ENCODE data around the gene CREB3L4. TPM values are rescaled to one million over a fixed set of nuclear protein-coding genes. Genes with fewer than 3 reads are reported as not detected.

CREB3L4 gene
- total RNA-seq, 1 experiment from 2014 or later = 9.6 TPM

DNA sequence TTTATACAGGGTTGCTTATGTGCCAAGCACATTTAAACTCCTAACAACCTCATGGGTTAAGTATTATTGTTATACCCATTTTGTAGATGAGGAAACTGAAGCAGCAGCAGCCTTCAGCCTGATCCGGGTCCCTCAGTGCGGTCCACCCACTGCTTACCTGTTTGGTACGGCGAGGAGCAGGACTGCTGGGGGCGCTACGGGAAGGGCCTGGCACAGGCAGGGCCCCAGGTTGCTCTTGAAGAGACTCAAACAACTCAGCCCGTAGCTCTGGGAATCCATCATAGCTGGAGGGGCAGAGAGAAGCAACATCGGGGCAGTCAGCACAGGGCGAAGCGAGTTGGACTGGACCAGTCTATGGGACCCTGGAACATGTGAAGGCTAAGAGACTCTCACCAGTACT lies 30.4 kb upstream of the CREB3L4 start:
- no peak for DNase-seq (ENCODE audit: low spot score)

DNA sequence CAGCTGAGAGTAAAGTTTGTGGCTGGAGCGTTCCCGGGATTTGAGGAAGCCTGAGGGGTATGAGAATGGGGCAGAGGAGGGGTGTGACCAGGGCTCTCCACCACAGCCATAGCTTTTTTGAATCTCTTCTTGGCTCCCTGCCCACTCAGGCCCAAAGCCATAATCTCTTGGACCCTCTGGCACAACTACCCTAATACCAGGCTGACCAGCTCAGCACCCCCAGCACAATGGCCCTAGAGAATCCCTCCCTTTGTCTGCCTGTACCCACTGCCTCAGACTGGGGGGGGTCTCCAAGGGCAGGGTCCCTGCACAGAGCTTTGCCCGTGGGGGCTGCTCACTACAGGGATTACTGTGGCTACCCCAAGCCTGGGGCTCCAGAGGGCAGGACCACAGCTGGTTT lies 28.7 kb upstream of the CREB3L4 start:
- no peak for DNase-seq (ENCODE audit: low spot score)

DNA sequence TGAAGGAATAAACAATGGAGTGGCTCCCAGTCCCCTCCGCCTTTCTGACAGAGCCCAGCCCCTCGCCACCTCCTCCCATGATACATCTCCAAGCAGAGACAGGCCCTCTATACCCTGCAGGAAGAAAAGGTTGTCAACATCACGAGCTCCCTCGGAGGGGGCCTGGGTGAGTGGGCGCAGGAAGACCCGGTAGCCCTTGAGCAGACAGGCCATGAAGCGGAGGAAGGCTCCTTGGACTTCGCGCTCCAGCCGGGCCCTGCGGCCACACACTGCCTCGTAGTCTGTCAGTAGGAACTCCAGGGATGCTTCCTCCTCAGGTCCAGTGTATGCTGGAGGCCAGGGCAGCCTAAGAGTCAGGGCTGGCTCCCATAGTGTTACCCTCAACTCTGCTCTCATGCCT lies 28.2 kb upstream of the CREB3L4 start:
- DNase-seq (ENCODE audit: low spot score) = no peak

DNA sequence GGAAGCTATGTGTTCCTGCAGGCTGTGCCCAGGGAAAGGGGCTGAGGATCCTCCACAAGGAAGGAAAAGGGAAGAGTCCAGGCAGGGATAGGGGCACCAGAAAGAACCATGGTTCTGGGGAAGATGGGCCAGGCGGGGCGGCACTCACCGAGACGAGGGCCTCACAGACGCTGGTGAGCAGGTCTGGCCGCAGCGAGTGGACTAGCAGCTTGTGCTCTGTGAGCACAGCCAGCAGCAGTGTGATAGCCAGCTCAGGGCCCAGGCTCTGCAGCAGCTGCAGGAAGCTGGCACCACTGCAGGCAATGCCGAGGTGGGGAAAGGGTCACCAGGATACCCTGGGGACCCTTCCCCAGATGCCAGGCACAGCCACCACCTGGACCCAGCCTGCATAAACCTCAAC lies 26.9 kb upstream of the CREB3L4 start:
- no peak for DNase-seq (ENCODE audit: low spot score)

DNA sequence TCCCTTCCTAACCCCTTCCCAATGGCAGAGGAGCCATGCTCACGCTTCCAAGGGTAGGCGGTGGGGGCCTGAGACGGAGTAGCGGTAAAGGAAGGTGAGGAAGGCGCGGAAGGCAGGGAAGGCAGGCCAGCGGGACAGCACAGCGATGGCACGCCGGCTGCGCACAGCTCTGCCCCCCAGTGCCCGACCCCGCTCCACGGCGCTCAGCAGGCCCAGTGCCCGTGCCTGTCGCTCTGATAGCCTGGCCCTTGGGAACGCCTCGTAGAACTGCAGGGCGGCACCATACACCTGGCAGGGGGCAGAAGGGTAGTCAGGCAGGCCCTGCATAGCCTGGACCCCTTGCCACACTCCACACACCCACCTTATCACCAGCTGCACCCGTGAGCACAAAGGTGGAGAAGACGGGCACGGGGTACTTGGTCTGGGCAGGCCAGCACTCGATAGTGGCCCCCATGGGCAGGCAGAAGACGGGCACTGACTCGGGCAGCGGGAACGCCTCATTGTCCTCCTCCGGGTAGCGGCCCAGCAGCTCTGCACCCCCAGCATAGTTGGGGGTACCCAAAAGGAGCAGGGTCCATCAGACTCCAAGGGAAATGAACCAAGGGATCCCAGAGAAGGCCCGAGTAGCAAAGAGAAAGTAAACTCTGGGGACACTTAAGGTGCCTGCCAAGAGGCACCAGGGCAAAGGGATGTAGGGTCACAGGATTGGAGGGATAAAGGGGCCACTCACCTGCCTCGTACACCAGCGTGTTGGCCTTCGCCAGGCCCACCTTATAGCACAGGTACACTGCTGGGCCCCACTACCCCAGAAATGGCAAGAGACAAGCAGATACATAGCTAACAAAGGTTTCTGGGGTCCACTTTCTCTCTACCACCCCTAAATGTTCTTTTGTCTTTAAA lies 25.6 kb upstream of the CREB3L4 start:
- DNase-seq (ENCODE audit: low spot score) = no peak

DNA sequence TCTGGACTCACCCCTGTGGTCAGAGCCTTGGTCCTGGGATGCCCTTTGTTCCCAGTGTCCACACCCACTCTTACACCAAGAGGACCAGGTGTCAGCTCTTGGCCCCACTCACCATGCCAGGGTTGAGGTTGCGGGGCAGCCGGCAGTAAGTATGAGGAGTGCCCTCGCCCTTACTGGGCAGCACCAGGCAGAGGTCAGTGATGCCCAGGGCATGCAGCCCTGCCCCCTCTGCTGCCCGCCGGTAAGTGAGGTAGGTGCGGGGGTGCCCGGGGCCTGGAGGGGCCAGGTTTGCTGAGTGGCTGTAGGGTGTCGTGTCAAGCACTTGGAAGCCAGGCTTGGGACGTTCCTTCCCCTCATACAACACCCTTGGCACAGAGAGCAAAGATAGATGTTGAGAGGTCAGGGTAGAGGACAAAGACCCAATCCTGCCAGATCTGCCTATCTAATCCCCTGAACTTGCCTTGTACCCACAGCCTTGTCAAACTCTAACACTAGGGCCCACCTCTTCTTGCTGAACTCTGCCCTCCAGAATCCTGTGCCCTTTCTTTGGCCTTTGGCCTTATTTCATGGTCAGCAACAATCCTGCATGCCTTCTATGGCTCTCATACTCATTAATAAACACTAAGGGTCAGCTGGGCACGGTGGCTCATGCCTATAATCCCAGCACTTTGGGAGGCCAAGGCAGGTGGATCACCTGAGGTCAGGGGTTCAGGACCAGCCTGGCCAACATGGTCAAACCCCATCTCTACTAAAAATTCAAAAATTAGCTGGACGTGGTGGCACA lies 24.7 kb upstream of the CREB3L4 start:
- DNase-seq (ENCODE audit: low spot score) = no peak

DNA sequence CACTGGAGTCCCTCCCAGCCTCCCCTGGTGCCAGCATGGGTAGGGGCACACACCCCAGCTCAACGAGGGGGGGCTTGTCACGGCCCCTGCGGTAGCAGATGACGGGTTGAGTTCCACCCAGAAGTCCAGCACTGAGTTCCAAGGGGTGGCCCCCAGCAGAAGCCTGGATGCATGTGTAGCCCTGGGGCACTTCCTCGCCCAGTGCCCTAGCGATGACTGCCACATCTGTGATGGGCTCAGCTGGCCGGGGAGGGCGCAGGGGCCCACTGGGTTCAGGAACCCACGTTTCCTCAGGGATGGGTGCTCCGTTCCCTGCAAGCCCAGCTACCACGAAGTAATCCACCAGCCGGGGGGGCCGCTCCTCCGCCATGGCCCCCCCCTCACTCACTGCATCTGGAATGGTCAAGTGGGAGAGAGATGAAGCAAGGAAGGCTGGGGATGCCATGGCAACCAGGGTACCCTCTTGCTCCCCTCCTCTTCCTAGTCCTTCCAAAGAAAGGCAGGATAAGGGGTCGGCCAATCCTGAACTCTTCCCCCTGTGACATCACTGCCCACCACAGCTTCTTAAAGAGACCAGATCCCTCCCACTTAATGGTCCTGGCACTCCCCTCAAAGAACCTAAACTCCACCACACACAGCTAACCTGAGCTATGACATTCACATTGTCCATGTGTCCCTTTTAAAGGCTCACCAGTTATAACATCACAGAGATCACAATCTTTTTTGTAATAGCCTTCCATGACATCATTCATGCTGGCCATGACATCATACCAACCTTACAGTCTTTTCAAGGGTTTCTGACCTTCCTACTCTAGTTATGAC lies 23.5 kb upstream of the CREB3L4 start:
- no peak for DNase-seq (ENCODE audit: low spot score)

DNA sequence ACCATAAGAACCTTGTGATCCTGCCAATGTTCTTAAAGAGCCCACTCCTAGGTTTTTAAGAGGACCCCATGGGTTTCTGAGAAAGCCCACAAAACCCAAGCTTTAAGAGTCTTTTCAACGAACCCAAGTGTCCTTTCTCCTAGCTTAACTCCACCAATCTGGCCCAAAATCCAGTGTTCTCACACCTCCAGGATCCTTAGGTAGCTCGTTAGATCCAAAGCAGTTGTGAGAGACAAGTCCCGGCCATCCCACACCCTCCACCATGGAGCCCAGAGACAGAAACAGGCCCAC lies 22.9 kb upstream of the CREB3L4 start:
- no peak for DNase-seq (ENCODE audit: low spot score)

DNA sequence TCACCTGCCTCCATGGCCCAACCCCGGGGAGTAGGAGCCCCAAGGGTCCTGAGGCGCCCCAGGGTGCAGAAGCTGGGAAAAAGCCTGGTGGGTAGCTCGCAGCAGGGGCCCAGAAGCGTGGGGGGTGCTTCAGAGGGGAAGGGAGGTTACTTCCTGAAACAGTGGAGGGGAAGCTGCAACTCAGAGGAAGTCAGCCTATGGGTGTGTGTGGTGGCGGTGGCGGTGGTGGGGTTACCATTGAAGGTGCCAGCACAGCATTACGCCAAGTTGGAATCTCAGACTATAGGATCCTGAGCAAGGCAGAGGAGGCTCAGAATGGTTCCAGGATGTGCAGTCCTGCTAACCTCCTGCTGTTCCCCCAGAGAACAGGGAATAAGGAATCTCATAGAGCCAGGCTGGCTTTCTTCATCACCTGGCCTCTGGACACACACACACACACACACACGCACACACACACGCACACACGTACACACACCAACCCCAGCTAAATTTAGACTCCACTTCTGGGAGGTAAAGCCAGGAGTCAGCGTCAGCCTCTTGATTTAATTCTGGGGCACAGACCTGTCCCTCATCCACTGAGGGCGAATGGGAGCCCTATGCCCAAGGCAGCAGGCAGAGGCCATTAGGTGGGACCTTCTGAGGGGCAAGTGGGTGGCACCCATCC lies 22.4 kb upstream of the CREB3L4 start:
- DNase-seq (ENCODE audit: low spot score) = no peak

DNA sequence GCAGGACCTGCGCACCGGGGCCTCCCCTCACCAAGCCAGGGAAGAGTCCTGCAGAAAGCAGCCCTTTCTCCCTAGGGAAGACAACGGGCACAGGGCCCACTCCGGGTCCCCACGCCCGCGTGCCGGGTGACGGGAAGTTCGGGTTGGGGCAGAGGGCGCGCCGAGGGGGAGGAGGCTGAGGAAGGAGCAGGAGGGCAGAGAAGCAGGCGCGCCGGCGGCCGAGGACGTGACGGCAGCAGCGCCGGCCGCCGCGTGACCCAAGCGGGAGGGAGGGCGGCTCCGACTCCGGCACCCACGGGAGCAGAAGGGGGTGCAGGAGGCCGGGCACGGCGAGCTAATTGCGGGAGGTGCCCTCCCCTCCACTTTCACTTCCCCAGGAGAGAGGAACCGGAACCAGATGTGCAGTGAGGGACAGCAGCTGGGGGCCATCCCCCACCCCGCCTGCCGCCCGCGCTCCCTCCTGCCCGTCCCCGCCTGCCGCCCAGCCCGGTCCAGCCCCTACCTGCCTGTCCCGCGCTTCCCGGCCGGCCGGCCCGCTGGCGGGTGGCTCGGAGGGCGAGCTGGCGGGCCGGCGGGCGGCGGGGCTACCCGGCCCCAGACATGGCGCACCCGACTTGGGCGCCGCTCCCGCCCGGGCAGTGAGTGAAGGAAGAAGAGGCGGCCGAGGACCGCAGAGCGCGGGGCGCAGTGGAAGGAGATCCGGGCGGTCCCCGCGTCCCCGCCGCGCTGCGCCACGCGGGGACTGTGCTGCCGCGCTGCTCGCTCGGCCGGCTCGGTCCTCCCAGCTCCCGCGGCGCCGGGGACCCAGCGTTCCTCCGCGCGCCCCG lies 21.7 kb upstream of the CREB3L4 start:
- peak; percentile 51 for DNase-seq (ENCODE audit: low spot score)

DNA sequence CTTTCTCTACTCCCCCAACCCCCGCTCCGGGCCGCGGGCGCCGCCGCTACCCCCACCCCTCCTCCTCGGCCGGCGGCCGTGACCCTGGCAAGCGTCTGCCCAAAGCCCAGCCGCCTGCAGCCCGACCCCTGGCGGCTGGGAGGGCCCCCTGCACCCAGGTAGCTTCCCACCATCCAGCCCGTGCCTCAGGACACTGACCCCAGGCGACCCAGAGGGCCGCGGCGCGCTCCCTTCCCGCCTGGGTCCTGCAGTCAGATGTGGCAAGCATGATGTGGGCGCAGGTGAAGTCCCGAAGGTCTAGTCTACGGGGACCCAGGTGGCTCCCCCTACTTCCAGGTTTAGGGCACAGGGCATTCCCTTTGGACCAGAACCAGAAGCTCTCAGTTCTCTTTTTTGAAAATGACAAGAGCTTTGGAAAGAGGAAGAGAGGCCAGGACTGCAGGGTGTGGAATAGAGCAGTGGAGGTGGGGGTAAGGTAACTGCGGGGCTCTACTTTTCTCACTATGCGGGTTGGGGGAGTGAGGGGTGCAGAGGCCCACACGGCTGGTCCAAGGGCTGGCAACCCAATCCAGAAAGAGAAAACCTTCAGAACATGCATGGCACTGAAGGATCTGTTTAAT lies 21.0 kb upstream of the CREB3L4 start, which contains the start of gene DENND4B:
Gene DENND4B, minus strand, starts transcription at position 97 of the 620 bp plus-strand sequence. CDS start 2,344 bp downstream, outside the sequence.
- peak; percentile 55 for DNase-seq (ENCODE audit: low spot score)

DNA sequence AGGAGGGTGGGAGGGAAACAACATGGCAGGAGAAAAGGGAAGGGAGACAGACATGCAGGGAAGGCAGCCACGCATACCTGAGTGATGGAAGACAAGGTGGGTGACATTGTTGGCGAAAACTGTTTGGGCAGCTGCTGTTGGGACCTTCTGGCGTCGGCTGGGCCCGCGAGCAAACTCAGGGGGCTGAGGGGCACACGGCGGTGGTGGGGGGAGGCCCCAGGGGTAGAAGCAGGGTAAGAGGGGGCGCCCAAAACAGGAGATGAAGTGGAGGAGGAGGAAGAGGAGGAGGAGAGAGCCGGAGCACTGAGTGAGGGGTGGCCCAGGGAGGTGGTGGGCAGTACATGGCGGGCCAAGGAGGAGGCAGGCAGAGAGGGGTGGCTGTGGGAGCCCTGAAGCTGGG lies 16.5 kb upstream of the CREB3L4 start:
- no peak for DNase-seq (ENCODE audit: low spot score)

DNA sequence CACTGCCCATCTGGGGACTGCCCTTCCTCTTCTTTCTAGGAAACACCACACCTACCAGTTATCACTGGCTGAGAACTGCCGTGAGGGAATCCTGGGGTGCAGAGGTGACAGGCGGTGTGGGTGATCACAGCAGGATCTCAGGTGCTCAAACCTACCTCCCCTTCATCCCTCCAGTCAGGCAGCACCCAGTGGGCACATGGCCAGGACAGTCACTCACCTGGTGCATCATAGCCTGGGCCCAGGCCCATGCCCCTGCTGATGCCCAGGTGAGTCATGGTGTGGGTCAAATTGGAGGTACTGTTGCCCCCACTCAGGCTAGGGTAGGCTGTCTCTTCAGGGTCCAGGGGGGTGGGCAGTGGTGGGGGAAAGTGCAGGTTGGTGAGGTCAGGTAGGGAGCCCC lies 15.9 kb upstream of the CREB3L4 start:
- DNase-seq (ENCODE audit: low spot score) = no peak

DNA sequence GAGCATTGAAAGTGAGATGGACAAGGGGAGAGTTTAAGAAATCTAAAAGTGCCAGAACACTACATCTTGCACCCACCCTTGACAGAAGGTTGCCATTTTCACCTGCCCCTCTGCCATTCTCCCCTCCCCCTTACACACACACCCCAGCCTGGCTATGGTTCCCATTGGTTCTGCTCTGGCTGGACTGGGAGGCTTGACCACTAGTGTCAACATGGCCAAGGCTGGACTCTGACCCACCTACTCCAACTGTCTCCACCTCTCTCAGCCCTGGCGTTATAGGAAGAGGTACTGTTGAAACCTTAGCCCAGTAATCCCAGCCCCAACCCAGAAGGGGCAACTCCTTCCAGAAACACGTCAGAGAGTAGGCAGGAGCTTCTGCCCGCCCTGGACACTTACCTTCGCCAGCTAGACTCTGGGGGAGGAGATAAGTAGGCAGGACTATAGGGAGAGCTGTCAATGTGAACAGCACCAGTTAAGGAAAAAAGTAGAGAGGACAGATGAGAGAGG lies 13.8 kb upstream of the CREB3L4 start:
- no peak for DNase-seq (ENCODE audit: low spot score)

DNA sequence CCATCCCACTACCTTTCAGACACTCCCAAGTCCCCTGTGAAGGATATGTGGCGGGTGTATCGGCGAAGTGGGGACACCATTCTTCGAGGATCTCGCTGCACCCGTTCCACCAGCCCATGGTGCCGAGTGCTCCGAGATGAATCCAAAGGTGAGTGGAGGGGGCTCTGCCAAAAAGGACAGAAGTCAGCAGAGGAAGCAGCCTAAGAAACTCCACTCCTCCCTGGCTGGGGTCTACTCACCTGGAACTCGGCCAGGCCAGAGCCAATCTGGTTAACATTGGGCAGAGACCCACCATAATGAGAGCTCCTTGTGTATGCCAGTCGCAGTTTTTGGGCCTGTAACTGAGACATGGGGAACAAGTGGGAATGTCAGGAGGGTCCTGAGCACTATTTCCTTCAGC lies 12.9 kb upstream of the CREB3L4 start:
- DNase-seq (ENCODE audit: low spot score) = no peak

DNA sequence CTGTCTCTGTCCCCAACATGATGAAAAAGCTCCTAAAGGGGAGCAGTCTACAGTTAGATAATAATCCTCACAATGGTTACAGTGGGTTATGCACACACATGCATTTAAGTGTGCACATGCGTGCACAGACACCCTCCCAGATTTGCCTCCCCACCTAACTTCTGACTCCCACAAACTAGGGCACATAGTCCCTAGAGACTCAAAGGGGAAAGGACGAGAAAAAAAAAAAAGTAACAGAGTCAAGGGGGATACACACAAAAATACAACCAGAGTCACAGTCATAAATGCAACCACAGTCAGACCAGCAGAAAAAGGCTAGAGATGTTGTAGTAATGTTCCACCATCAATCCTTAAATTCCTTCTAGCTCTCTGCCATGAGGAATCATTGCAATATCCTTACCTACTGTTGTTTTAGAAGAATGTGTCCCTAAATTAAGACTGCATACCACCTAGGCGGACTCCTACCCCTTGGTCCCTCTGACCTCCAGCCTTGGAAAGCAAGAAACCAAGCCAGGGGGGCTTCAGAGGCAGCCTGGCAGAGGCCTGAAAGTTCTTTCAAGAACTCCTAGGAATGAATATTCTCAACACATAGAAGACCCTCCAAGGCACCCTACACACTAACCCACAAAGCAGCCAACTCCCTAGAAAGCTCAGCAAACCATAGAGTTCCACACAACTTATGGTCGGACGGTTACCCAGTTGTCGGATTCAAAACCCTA lies 10.5 kb upstream of the CREB3L4 start:
- no peak for DNase-seq (ENCODE audit: low spot score)

DNA sequence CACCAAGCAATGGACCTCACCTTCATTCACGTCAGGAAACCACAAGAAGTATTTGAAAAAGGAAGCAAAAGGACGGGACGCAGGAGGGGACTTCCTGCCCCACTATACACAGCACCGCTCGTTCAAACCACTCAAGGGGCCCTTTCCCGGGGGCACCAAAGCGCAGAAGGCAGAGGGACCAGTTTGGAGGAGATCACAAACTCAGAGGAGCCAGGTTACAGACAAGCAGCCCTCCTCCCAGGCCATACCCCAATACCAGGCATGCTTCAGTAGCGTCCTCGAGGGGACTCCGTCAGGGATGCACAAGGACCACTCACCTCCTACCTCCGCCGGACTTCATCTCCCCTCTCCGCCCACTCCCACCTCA lies 10.0 kb upstream of the CREB3L4 start:
- DNase-seq (ENCODE audit: low spot score) = no peak

DNA sequence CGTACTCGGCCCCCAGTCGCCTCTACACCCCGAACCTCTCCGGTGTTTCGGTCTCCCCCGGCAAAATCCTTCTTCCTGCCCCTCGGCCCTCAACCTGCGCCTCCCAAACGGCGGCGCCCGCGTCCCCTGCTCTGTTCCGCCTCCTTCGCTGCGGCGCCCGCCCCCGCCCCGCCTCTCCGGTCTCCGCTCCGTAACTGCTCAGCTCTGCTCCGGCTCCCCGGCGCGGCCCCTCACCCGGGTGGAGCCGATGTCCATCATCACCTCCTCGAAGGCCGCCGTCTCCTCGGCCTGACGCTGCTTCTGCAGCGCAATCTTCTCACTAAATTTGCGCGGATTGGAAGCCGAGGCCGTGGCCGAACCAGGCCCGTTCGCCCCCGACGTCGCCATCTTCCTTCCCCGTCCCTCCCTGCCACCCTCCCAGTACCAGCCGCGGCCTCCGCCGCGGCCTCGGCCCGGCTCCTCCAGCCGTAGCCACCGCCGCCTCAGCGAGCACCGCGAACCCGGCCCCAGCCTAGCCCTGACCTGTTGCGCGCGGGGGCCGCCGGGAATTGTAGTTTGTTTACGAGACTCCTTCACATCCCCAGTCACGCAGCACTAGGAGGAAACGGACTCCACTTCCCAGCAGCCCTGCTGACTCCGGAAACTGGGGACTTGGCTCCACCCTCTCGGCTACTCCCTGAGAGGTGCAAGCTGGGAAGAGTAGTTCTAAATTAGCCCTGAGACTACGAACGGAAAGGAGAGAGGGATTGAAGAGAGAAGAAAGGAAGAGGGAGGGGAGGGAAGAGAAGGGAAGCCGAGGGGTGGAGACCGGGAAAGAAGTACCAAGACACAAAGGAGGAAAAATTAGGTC lies 9.4 kb upstream of the CREB3L4 start, which contains the start of gene CRTC2:
Gene CRTC2, minus strand, starts transcription at position 502 of the 850 bp plus-strand sequence. Its CDS starts 115 bp downstream, at position 387.
- peak; percentile 99 for DNase-seq (ENCODE audit: low spot score)

DNA sequence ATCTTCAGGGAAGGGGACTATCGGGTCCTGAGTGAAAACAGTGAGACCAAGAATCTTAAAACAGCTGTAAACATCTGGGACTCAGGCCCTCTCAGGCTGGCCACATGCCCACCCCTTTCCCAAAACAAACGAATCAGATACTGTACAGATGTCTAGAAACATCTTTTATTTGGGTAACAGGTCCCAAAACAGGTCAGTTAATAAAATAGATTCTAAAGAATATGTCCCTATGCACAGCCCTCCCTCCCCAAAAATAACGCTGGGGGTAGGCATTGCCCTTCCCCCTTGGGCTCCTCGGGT lies 8.8 kb upstream of the CREB3L4 start:
- no peak for DNase-seq (ENCODE audit: low spot score)
